CD14-positive monocyte (primary cell): ENCODE data around the gene SCAI. TPM values are rescaled to one million over a fixed set of nuclear protein-coding genes. Genes with fewer than 3 reads are reported as not detected.

Experiments used
- DNase-seq, 3 donors: peaks; one replicate each; pipeline ENCODE4 v3.0.0-alpha.2; 2011 to 2022
- H2AFZ ChIP-seq: 2 replicates; pipeline ENCODE4 v1.6.0; 2012; ENCODE audit warnings: mild to moderate bottlenecking, low read depth, low read length, inconsistent platforms; ENCODE audit not compliant: insufficient read depth, poor library complexity, severe bottlenecking
- H3K27ac ChIP-seq, 2 donors: 1 replicate in 1 of 2; 2 replicates in 1 of 2; pipeline ENCODE4 v1.5.1; 2012 to 2013; ENCODE audit warnings: low read length in 2 of 2, control low read depth in 1 of 2, inconsistent platforms in 1 of 2, low read depth in 1 of 2, mild to moderate bottlenecking in 1 of 2
- H3K27me3 ChIP-seq, 2 donors: one replicate each; pipeline versions ENCODE4 v1.6.0 to v1.6.1; 2011 to 2013; ENCODE audit warnings: low read length in 2 of 2; ENCODE audit not compliant: control insufficient read depth in 2 of 2, insufficient read depth in 2 of 2
- H3K36me3 ChIP-seq, 2 donors: replicated peaks in 1 of 2; 1 replicate in 1 of 2; 2 replicates in 1 of 2; pipeline versions ENCODE4 v1.5.1 to v1.6.1; 2012 to 2013; ENCODE audit warnings: low read length in 2 of 2, control low read depth in 1 of 2, inconsistent platforms in 1 of 2, mild to moderate bottlenecking in 1 of 2; ENCODE audit not compliant: insufficient read depth in 2 of 2, control insufficient read depth in 1 of 2
- H3K4me1 ChIP-seq, 2 donors: 1 replicate in 1 of 2; 2 replicates in 1 of 2; pipeline versions ENCODE4 v1.5.1 to v1.6.1; 2012 to 2013; ENCODE audit warnings: low read length in 2 of 2, control low read depth in 1 of 2, inconsistent platforms in 1 of 2, mild to moderate bottlenecking in 1 of 2, moderate library complexity in 1 of 2; ENCODE audit not compliant: insufficient read depth in 2 of 2, control insufficient read depth in 1 of 2
- H3K4me2 ChIP-seq: replicated peaks from 2 replicates; pipeline ENCODE3; 2012; ENCODE audit warnings: low read length, moderate library complexity, mild to moderate bottlenecking; ENCODE audit not compliant: poor library complexity, severe bottlenecking; ENCODE audit errors: extremely low read depth
- H3K4me3 ChIP-seq, 3 experiments: fragments of 200-600 bp in 1 of 3; sonication (generic) in 1 of 3; replicated peaks in 1 of 3; 1 replicate in 2 of 3; 2 replicates in 1 of 3; pipeline ENCODE4 v1.5.1; 2011 to 2013; ENCODE audit warnings: low read length in 3 of 3, mild to moderate bottlenecking in 3 of 3, control low read depth in 2 of 3, low read depth in 2 of 3, inconsistent platforms in 1 of 3, moderate library complexity in 1 of 3
- H3K79me2 ChIP-seq: 2 replicates; pipeline ENCODE4 v1.6.0; 2012; ENCODE audit warnings: mild to moderate bottlenecking, control low read depth, inconsistent platforms, low read length, moderate library complexity; ENCODE audit not compliant: insufficient read depth
- H3K9ac ChIP-seq: 2 replicates; pipeline ENCODE4 v1.6.0; 2017; ENCODE audit warnings: low read length, mild to moderate bottlenecking; ENCODE audit not compliant: insufficient read depth, poor library complexity, severe bottlenecking
- H3K9me3 ChIP-seq, 2 donors: replicated peaks in 1 of 2; 1 replicate in 1 of 2; 2 replicates in 1 of 2; pipeline versions ENCODE4 v1.5.1 to v1.6.1; 2012 to 2013; ENCODE audit warnings: low read length in 2 of 2, control low read depth in 1 of 2; ENCODE audit not compliant: control insufficient read depth in 1 of 2, insufficient read depth in 1 of 2
- H4K20me1 ChIP-seq: 2 replicates; pipeline ENCODE4 v1.6.0; 2012; ENCODE audit warnings: mild to moderate bottlenecking, low read length, control low read depth, moderate library complexity; ENCODE audit not compliant: insufficient read depth
- H3K27ac Mint-ChIP-seq, 7 donors: one replicate each; pipeline ENCODE4 v1.8.0; 2020; ENCODE audit warnings: mild to moderate bottlenecking in 7 of 7, mixed read lengths in 7 of 7, moderate library complexity in 6 of 7, inconsistent platforms in 2 of 7
- H3K27me3 Mint-ChIP-seq, 3 donors: one replicate each; pipeline ENCODE4 v1.8.0; 2021 to 2022; ENCODE audit warnings: low read depth in 3 of 3, mild to moderate bottlenecking in 3 of 3, mixed read lengths in 3 of 3, moderate library complexity in 3 of 3, inconsistent platforms in 1 of 3
- H3K36me3 Mint-ChIP-seq, 2 donors: one replicate each; pipeline ENCODE4 v1.8.0; 2020; ENCODE audit warnings: mixed read lengths in 2 of 2, inconsistent platforms in 1 of 2, mild to moderate bottlenecking in 1 of 2
- H3K4me1 Mint-ChIP-seq: one replicate; pipeline ENCODE4 v1.8.0; 2020; ENCODE audit warnings: mild to moderate bottlenecking, mixed read lengths
- H3K4me3 Mint-ChIP-seq, 2 donors: one replicate each; pipeline ENCODE4 v1.8.0; 2020; ENCODE audit warnings: mild to moderate bottlenecking in 2 of 2, mixed read lengths in 2 of 2, moderate library complexity in 1 of 2
- H3K9me3 Mint-ChIP-seq, 7 donors: one replicate each; pipeline ENCODE4 v1.8.0; 2020 to 2022; ENCODE audit warnings: mixed read lengths in 7 of 7, mild to moderate bottlenecking in 6 of 7, moderate library complexity in 6 of 7, inconsistent platforms in 2 of 7
- WGBS: methylation state at CpG from one replicate; pipeline ENCODE4 v1.1.5; 2013; ENCODE audit warnings: missing lambda C conversion rate; ENCODE audit not compliant: insufficient coverage; 5-methylcytosine and 5-hydroxymethylcytosine counted together
- intact Hi-C, 2 donors: fragments of 100-400 bp; cut with micrococcal nuclease; formaldehyde crosslinking; loops; one replicate each; pipeline versions ENCODE4 v1.15.0 to v1.15.1; 2023
- polyA plus RNA-seq, 3 donors: library from polyadenylated mRNA; depleted of rRNA in 1 of 3; unstranded in 2 of 3; stranded (reverse) in 1 of 3; fragments of 300-500 nt in 2 of 3; fragments of >200 nt in 1 of 3; fragmentation: Illumina TruSeq in 2 of 3; gene quantifications; 1 replicate in 2 of 3; 2 replicates in 1 of 3; pipeline ENCODE4 v1.2.3, GENCODE V29; 2012 to 2021
- TF ChIP-seq, protein P1 (sequence below): fragments of 200-600 bp; IDR thresholded peaks from one replicate; pipeline ENCODE4 v1.8.0; 2022; ENCODE audit warnings: antibody characterized with exemption, mild to moderate bottlenecking

SCAI gene
- polyA plus RNA-seq, 3 donors = 0.76 to 1.4 (median 0.84) TPM

DNA sequence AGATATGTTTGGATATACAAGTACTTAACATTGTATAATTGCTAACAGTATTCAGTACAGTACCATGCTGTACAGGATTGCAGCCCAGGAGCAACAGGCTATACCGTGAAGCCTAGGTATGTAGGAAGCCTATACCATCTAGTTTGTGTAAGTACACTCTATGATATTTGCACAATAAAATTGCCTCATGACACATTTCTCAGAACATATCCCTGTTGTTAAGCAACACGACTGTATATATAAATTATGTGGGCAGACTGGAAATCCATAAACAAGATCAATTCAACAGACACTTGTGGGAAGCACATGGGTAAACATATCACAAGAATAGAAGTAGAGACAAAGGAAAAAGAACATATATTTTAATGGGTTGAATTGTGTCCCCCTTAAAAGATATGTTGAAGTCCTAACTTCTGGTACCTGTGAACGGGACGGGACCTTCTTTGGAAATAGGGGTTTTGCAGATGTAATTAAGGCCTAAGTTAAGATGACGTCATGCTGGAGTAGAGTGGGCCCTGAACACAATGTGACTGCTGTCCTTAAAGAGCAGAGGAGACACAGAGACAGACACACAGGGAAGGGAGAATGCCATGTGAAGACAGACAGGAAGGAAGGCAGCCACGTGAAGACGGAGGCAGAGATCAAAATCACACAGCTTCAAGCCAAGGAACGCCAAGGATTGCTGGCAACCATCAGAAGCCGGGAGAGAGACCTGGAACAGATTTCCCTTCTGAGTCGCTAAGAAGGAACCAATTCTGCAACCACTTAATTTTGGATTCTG is 76.3 kb downstream of the SCAI start:
- Histone ChIP-seq H3K27me3 (no peaks in the 10 kb centered on the region), H3K4me1 (no peaks in the 10 kb centered on the region), H2AFZ (no peak overlapping the region), H3K9me3 (peaks cover 0 to 4% of the 10 kb centered on the region in 2 donors), H3K27ac (no peak overlapping the region), H3K36me3 (no peaks in the 10 kb centered on the region), H4K20me1 (no peaks in the 10 kb centered on the region), H3K9ac (no peak overlapping the region), H3K4me2 (no peak overlapping the region), H3K79me2 (no peaks in the 10 kb centered on the region), H3K4me3 (no peak overlapping the region)
- no peak overlapping the region for H3K4me3 Mint-ChIP-seq
- H3K27me3 Mint-ChIP-seq = peaks cover 0 to 2% (median 0%) of the 10 kb centered on the region in 3 donors
- no peak overlapping the region for H3K27ac Mint-ChIP-seq
- DNase-seq = no peak
- WGBS = 53% methylated on average over 8 of the region's 10 CpGs
- H3K4me1 Mint-ChIP-seq = no peaks in the 10 kb centered on the region
- intact Hi-C loops = no loop called here
- peaks cover 0 to 6% of the 10 kb centered on the region in 2 donors for H3K36me3 Mint-ChIP-seq
- TF ChIP-seq, protein P1, sequence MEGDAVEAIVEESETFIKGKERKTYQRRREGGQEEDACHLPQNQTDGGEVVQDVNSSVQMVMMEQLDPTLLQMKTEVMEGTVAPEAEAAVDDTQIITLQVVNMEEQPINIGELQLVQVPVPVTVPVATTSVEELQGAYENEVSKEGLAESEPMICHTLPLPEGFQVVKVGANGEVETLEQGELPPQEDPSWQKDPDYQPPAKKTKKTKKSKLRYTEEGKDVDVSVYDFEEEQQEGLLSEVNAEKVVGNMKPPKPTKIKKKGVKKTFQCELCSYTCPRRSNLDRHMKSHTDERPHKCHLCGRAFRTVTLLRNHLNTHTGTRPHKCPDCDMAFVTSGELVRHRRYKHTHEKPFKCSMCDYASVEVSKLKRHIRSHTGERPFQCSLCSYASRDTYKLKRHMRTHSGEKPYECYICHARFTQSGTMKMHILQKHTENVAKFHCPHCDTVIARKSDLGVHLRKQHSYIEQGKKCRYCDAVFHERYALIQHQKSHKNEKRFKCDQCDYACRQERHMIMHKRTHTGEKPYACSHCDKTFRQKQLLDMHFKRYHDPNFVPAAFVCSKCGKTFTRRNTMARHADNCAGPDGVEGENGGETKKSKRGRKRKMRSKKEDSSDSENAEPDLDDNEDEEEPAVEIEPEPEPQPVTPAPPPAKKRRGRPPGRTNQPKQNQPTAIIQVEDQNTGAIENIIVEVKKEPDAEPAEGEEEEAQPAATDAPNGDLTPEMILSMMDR = no peak
- H3K9me3 Mint-ChIP-seq = peaks cover 0 to 12% (median 3%) of the 10 kb centered on the region in 7 donors

DNA sequence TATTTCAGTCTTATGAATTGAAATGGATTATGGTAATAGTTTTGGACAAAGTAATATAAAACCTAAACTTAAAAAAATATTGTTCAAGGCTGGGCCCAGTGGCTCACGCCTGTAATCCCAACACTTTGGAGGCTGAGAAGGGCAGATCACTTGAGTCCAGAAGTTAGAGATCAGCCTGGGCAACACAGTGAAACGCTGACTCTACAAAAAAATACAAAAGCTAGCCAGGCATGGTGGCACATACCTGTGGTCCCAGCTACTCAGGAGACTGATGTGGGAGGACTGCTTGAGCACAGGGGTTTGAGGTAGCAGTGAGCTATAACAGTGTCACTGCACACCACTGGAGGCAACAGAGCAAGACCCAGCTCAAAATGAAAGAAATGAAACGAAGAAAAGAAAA is 81.9 kb downstream of the SCAI start:
- Mint-ChIP-seq H3K27me3 (peaks cover 0 to 2% (median 0%) of the 10 kb centered on the region in 3 donors), H3K36me3 (peaks cover 4 to 9% of the 10 kb centered on the region in 2 donors), H3K4me1 (no peaks in the 10 kb centered on the region), H3K9me3 (peaks cover 0 to 15% (median 3%) of the 10 kb centered on the region in 7 donors), H3K4me3 (no peak overlapping the region), H3K27ac (no peak overlapping the region)
- 93% methylated on average over 2 of the region's 3 CpGs for WGBS
- no peaks in the 10 kb centered on the region for H4K20me1 ChIP-seq
- H3K27me3 ChIP-seq = no peaks in the 10 kb centered on the region
- H3K36me3 ChIP-seq = no peaks in the 10 kb centered on the region
- H2AFZ ChIP-seq = no peak overlapping the region
- intact Hi-C loops = no loop called here
- H3K4me3 ChIP-seq = no peak overlapping the region
- TF ChIP-seq, protein P1 = no peak
- H3K27ac ChIP-seq = no peak overlapping the region
- H3K9ac ChIP-seq = no peak overlapping the region
- no peak for DNase-seq
- H3K79me2 ChIP-seq = no peaks in the 10 kb centered on the region
- peaks cover 0 to 4% of the 10 kb centered on the region in 2 donors for H3K9me3 ChIP-seq
- no peaks in the 10 kb centered on the region for H3K4me1 ChIP-seq
- no peak overlapping the region for H3K4me2 ChIP-seq
